ENCODE data around the gene CYGB. TPM values are rescaled to one million over a fixed set of nuclear protein-coding genes. Genes with fewer than 3 reads are reported as not detected.
"Not testable (repeated sequence)": the region's sequence is repeated elsewhere in the genome, so short reads cannot be mapped to it uniquely, and the experiment has no call there.

CYGB gene
- total RNA-seq, 1 donor from 2014 or later = 10.1 TPM

GRCh38 chr17:76512366-76513305 is 24.9 kb downstream of the CYGB start:
- Mint-ChIP-seq H3K4me3 (no peak overlapping the region), H3K27ac (no peak overlapping the region), H3K9me3 (no peaks in the 10 kb centered on the region), H3K27me3 (ENCODE audit: low read depth) (peaks cover 11% of the 10 kb centered on the region), H3K4me1 (peaks cover 6% of the 10 kb centered on the region), H3K36me3 (no peaks in the 10 kb centered on the region)
- TF ChIP-seq CTCF (IDR thresholded peaks at IDR 0.05; ENCODE audit: unreplicated experiment) = no peak
- no peak for DNase-seq (ENCODE audit: low spot score in 2 of 2, unreplicated experiment in 2 of 2)

- H3K27ac Mint-ChIP-seq = no peak overlapping the region
- no peak for DNase-seq (ENCODE audit: low spot score in 2 of 2, unreplicated experiment in 2 of 2)
- peaks cover 17% of the 10 kb centered on the region for H3K27me3 Mint-ChIP-seq (ENCODE audit: low read depth)
- no peaks in the 10 kb centered on the region for H3K9me3 Mint-ChIP-seq
- no peak for TF ChIP-seq CTCF (IDR thresholded peaks at IDR 0.05; ENCODE audit: unreplicated experiment)
- H3K36me3 Mint-ChIP-seq = no peaks in the 10 kb centered on the region
- peaks cover 6% of the 10 kb centered on the region for H3K4me1 Mint-ChIP-seq
- no peak overlapping the region for H3K4me3 Mint-ChIP-seq
Observed at GRCh38 chr17:76511668-76512365, 25.7 kb downstream of the CYGB start.

GRCh38 chr17:76510831-76511244 is 26.7 kb downstream of the CYGB start:
- H3K27ac Mint-ChIP-seq = peak overlapping the region; percentile 41
- DNase-seq (ENCODE audit: low spot score in 2 of 2, unreplicated experiment in 2 of 2) = no peak

GRCh38 chr17:76508472-76509063 is 28.9 kb downstream of the CYGB start:
- not testable (repeated sequence) for H3K27ac Mint-ChIP-seq

More at GRCh38 chr17:76510831-76511244, 26.7 kb downstream of the CYGB start:
- Mint-ChIP-seq H3K27me3 (ENCODE audit: low read depth) (peaks cover 19% of the 10 kb centered on the region), H3K36me3 (no peaks in the 10 kb centered on the region), H3K4me1 (peaks cover 6% of the 10 kb centered on the region), H3K9me3 (no peaks in the 10 kb centered on the region), H3K4me3 (no peak overlapping the region)
- TF ChIP-seq CTCF (IDR thresholded peaks at IDR 0.05; ENCODE audit: unreplicated experiment) = no peak

GRCh38 chr17:76506408-76507345 is 30.8 kb downstream of the CYGB start:
- Mint-ChIP-seq H3K27ac (no peak overlapping the region), H3K4me1 (peaks cover 19% of the 10 kb centered on the region), H3K36me3 (no peaks in the 10 kb centered on the region), H3K27me3 (ENCODE audit: low read depth) (peaks cover 19% of the 10 kb centered on the region), H3K9me3 (no peaks in the 10 kb centered on the region), H3K4me3 (no peak overlapping the region)
- DNase-seq (ENCODE audit: low spot score in 2 of 2, unreplicated experiment in 2 of 2) = peak; percentile 65 to 95
- TF ChIP-seq CTCF (IDR thresholded peaks at IDR 0.05; ENCODE audit: unreplicated experiment) = peak; percentile 96

More at GRCh38 chr17:76508472-76509063, 28.9 kb downstream of the CYGB start:
- DNase-seq (ENCODE audit: low spot score in 2 of 2, unreplicated experiment in 2 of 2); H3K9me3 Mint-ChIP-seq; H3K4me3 Mint-ChIP-seq; H3K4me1 Mint-ChIP-seq; H3K36me3 Mint-ChIP-seq: not testable (repeated sequence)
- peaks cover 19% of the 10 kb centered on the region for H3K27me3 Mint-ChIP-seq (ENCODE audit: low read depth)

All from mesothelial cell of epicardium (in vitro differentiated cells).